HL-60 (cell line): ENCODE results near the gene RP2.

Source experiments
- DNase-seq, 2 experiments: peaks; one replicate each; pipeline ENCODE4 v3.0.0-alpha.2; 2010 to 2020; ENCODE audit warnings: low read depth in 1 of 2, low spot score in 1 of 2
- H3K27ac ChIP-seq: fragments of 250-450 bp; sonication (Bioruptor Pico); replicated peaks from 2 replicates; pipeline ENCODE4 v1.5.1; 2020; ENCODE audit warnings: mild to moderate bottlenecking, moderate library complexity
- H3K27me3 ChIP-seq: fragments of 250-450 bp; sonication (Bioruptor Pico); 2 replicates; pipeline ENCODE4 v1.5.1; 2021; ENCODE audit warnings: mild to moderate bottlenecking, moderate library complexity; ENCODE audit not compliant: insufficient read depth, poor library complexity, severe bottlenecking
- H3K4me3 ChIP-seq: replicated peaks from 2 replicates; pipeline ENCODE4 v1.5.1; 2011; ENCODE audit warnings: mild to moderate bottlenecking, control low read depth, low read length; ENCODE audit not compliant: insufficient read depth
- CTCF ChIP-seq: IDR thresholded peaks from one replicate; pipeline ENCODE4 v1.5.1; 2011; ENCODE audit warnings: low read length, control low read depth, inconsistent platforms; ENCODE audit not compliant: insufficient read depth
- GABPA ChIP-seq: IDR thresholded peaks from 2 replicates; pipeline ENCODE4 v1.6.1; 2012; ENCODE audit warnings: low read depth
- POLR2AphosphoS5 ChIP-seq: IDR thresholded peaks from 2 replicates; pipeline ENCODE4 v1.6.1; 2012; ENCODE audit warnings: low read depth
- SPI1 ChIP-seq: IDR thresholded peaks from 2 replicates; pipeline ENCODE4 v1.6.1; 2012; ENCODE audit warnings: low read depth, mild to moderate bottlenecking, borderline replicate concordance
- TF ChIP-seq, protein P1 (sequence below): IDR thresholded peaks from 2 replicates; pipeline ENCODE4 v1.6.1; 2012; ENCODE audit warnings: low read depth; ENCODE audit not compliant: insufficient replicate concordance

The RP2 gene

GRCh38 chrX:46820391-46821100 is 16.3 kb upstream of the RP2 start:
- H3K27me3 ChIP-seq: no peaks in the 10 kb centered on the region
- H3K4me3 ChIP-seq: no peak overlapping the region
- no peak overlapping the region for H3K27ac ChIP-seq
- TF ChIP-seq, protein P1, sequence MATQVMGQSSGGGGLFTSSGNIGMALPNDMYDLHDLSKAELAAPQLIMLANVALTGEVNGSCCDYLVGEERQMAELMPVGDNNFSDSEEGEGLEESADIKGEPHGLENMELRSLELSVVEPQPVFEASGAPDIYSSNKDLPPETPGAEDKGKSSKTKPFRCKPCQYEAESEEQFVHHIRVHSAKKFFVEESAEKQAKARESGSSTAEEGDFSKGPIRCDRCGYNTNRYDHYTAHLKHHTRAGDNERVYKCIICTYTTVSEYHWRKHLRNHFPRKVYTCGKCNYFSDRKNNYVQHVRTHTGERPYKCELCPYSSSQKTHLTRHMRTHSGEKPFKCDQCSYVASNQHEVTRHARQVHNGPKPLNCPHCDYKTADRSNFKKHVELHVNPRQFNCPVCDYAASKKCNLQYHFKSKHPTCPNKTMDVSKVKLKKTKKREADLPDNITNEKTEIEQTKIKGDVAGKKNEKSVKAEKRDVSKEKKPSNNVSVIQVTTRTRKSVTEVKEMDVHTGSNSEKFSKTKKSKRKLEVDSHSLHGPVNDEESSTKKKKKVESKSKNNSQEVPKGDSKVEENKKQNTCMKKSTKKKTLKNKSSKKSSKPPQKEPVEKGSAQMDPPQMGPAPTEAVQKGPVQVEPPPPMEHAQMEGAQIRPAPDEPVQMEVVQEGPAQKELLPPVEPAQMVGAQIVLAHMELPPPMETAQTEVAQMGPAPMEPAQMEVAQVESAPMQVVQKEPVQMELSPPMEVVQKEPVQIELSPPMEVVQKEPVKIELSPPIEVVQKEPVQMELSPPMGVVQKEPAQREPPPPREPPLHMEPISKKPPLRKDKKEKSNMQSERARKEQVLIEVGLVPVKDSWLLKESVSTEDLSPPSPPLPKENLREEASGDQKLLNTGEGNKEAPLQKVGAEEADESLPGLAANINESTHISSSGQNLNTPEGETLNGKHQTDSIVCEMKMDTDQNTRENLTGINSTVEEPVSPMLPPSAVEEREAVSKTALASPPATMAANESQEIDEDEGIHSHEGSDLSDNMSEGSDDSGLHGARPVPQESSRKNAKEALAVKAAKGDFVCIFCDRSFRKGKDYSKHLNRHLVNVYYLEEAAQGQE: no peak
- TF ChIP-seq GABPA: no peak
- no peak for TF ChIP-seq SPI1
- no peak for TF ChIP-seq CTCF
- no peak for TF ChIP-seq POLR2AphosphoS5
- DNase-seq: no peak

- H3K27ac ChIP-seq: no peak overlapping the region
- no peak for DNase-seq
- no peaks in the 10 kb centered on the region for H3K27me3 ChIP-seq
- no peak overlapping the region for H3K4me3 ChIP-seq
- TF ChIP-seq CTCF (no peak), SPI1 (no peak), GABPA (no peak), POLR2AphosphoS5 (no peak)
- TF ChIP-seq, protein P1: no peak
Observed at GRCh38 chrX:46823481-46823880, 13.4 kb upstream of the RP2 start.

- DNase-seq: no peak
- Histone ChIP-seq H3K27me3 (no peaks in the 10 kb centered on the region), H3K27ac (no peak overlapping the region), H3K4me3 (no peak overlapping the region)
- no peak for TF ChIP-seq POLR2AphosphoS5
- no peak for TF ChIP-seq CTCF
- TF ChIP-seq, protein P1: no peak
- no peak for TF ChIP-seq GABPA
- no peak for TF ChIP-seq SPI1
Observed at GRCh38 chrX:46831765-46832327, 5.0 kb upstream of the RP2 start.
